C4-2B (cell line): ENCODE data around the gene MAML1.

Source experiments
- H3K27ac ChIP-seq: fragments of 450-650 bp; 2 replicates; pipeline ENCODE4 v1.5.1; 2017
- ZFX ChIP-seq: fragments of 450-650 bp; IDR thresholded peaks from 2 replicates; pipeline ENCODE4 v1.6.1; 2017
- TF ChIP-seq, protein P1 (sequence below): fragments of 450-650 bp; conservative IDR thresholded peaks from 2 replicates; pipeline ENCODE4 v1.5.1; 2017; ENCODE audit warnings: mild to moderate bottlenecking

MAML1 gene

DNA sequence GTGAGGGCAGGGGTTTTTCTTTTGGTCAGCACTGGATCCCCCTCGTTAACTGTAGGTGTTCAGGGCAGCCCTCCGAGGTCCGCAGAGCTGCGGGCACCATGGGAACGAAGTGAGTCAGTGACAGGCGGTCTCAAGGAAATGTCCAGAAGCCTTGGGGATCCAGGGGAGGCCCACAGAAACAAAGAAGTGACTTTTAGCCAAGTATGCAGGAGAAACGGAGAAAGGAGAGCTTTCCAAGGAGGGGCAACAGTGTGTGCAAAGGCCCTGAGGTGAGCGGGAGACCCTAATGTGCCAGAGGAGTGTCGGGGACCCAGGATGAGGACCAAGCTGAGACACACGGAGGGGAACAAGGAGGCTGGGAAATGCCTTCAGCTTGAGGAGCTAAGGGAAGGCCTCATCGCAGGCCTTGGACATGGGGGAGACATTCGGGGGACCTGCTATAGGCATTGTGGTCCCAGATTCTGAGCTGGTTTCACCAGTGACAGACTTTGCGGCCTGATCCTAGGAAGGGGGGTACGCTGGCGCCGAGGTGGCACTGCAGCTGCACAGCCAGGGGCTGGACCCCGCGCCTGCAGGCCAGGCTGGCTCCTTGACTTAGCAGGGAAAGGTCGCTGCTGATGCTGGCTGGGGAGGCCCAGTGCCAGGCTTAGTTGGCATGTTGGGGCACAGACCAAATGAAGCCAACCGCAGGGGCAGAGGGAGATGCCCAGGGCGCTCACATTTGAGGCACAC lies 64.4 kb downstream of the MAML1 start:
- H3K27ac ChIP-seq, result peak overlapping the region; percentile 88
- TF ChIP-seq ZFX, result no peak
- TF ChIP-seq, protein P1, sequence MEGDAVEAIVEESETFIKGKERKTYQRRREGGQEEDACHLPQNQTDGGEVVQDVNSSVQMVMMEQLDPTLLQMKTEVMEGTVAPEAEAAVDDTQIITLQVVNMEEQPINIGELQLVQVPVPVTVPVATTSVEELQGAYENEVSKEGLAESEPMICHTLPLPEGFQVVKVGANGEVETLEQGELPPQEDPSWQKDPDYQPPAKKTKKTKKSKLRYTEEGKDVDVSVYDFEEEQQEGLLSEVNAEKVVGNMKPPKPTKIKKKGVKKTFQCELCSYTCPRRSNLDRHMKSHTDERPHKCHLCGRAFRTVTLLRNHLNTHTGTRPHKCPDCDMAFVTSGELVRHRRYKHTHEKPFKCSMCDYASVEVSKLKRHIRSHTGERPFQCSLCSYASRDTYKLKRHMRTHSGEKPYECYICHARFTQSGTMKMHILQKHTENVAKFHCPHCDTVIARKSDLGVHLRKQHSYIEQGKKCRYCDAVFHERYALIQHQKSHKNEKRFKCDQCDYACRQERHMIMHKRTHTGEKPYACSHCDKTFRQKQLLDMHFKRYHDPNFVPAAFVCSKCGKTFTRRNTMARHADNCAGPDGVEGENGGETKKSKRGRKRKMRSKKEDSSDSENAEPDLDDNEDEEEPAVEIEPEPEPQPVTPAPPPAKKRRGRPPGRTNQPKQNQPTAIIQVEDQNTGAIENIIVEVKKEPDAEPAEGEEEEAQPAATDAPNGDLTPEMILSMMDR, result no peak

DNA sequence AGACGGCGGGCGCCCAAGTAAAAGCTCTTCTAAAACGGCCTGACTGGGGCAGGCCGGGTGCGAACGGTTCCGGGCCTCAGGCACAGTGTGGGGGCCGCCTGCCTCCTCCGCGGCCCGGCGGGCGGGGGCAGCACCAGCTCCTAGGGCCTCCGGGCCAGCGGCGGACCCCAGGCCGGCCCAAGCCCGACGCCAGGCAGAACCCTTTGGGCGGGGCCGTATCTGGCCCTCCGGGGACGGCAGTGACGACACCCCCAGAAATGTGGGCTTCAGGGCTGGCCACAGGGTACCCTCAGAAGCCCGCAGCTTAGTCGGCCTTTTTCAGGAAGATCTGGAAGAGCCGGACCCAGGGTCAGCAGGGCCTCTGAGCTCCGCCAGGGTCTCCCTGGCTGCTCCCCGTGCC lies 65.1 kb downstream of the MAML1 start:
- TF ChIP-seq ZFX, result no peak
- TF ChIP-seq, protein P1, result no peak
- no peak overlapping the region for H3K27ac ChIP-seq

DNA sequence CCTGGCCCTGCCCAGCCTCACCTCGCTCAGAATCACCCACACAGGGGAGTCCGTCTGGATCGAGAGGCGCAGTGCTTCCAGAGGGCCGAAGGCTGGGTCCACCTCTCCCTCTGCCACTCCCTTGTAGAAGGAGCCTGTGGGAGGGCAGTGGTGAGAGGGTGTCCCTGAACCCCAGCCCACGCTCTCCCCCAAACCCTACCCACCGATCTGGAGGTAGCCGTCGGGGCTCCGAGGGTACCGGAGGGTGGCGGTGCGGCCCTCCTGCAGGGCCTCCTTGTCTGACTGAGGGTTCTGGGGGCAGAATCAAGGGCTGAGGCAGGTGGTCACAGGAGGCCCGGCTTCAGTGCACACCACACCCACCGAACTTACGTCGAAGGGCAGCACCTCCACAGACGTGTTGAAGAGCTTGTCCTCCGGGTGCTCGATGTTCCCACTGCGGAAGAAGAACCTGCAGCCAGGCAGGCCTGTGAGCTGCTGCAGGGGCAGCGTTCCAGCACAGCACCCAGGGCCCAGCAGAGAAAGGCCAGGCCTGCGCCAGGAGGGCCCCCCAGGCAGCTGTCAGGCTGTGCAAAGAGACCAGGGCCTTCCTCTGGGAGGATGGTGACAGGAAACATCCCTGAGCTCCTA lies 65.6 kb downstream of the MAML1 start:
- TF ChIP-seq, protein P1, result no peak
- no peak for TF ChIP-seq ZFX
- no peak overlapping the region for H3K27ac ChIP-seq

DNA sequence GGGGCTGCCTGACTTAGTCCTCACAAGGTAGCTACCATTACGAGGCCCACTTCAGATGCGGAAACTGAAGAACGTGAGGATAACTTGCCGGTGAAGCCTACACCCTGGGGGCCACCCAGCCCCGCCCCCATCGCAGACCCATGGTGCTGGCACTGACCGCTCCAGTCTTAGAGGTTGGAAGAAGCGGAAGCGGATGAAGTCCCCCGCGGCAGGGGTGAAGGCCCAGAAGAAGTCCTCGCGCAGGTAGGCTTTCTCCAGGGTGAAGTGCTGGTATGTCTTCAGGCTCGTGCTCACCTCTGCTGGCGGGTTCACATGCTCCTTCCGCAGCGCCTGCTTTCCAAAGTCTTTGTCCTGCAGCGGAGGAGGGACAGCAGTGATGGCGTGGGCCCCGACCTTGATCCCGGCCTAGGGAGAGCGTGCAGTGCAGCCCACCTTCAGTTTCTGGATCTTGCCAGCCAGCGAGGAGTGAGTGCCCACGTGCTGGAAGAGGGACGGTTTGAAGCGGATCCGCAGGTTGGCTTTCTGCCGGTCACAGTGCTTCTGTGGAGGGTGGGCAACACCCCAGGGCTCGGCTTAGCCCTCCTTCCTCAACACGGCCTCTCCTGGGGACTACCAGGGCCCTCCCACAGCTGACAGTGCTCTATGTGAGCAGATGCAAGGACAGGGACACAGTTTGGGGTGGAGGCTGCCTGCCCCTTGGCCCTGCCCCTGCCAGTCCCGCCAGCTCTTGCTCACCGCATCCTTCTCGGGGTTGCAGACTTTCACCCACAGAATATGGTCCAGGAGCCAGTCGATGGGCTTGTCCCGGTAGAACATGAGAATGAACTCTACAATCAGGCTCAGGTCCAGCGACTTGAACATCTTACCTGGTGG lies 66.4 kb downstream of the MAML1 start:
- no peak for TF ChIP-seq ZFX
- TF ChIP-seq, protein P1, result no peak
- no peak overlapping the region for H3K27ac ChIP-seq

DNA sequence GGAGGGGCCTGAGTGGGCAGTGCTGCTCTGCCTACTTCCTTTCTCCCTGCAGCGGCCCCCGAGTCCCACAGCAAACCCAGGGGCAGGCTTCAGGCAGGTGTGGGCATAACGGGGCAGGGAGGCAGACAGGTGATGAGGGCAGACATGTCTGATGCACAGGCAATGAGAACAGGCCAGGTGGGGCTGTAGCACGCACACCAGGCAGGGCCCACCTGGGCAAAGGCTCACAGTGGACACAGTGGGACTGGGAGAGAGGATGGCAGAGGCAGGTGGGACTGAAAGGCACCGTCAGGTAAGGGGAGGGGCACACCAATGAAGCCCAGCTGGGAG lies 67.0 kb downstream of the MAML1 start:
- TF ChIP-seq ZFX, result no peak
- H3K27ac ChIP-seq, result no peak overlapping the region

DNA sequence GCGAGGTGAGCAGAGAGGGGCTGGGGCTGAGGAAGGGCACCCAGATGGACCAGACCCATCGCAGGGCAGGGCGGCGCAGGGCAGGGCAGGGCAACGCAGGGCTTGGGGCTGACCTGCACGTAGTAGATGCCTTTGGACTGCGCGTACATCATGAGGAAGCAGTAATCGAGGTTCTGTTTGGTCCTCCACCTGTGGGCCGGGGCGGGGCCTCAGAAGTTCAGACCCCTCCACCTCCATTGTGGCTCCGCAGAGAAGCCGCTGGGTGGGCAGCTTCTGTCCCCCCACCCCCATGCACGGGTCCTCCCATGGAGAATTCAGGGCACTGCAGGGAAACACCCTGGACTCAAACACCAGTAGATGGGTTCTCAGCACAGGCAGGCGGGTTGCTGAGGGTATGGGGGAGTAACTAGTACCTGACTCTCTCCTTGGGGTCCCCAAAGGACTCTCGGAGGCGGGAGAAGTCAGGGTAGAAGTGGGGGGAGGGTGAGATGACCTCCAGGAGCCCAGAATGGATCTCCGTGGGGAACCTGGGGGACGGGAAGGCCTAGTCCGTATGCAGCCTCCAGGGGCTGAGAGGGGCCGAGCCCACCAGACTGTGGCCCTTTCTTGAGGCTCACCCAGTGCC lies 67.6 kb downstream of the MAML1 start:
- no peak for TF ChIP-seq ZFX
- TF ChIP-seq, protein P1, result no peak

DNA sequence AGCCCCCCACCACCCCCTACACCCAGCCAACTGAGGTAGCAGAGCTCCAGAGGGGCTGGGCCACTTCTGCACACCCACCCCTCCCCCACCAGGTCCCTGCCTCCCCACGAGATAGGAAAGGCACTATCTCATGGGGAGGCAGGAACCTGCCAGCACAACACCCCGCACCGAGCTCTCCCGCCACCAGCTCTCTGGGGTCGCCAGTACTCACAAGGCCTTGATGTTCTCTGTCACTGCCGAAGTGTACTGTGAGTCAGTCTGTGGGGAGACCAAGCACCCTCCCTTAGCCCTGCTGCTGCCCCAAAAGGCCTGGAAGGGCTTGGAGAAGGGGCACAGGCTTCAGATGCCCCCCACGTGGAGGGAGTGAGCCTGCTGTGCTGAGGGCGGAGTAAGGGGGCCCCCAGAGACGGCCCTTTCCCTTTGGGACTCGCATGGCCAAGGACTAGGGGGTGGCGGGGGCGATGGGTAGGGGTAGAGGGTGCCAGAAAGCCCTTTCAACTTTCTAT lies 68.1 kb downstream of the MAML1 start:
- H3K27ac ChIP-seq, result no peak overlapping the region

More for the DNA sequence above, 67.6 kb downstream of the MAML1 start:
- H3K27ac ChIP-seq, result no peak overlapping the region

More for the DNA sequence above, 68.1 kb downstream of the MAML1 start:
- TF ChIP-seq, protein P1, result no peak
- no peak for TF ChIP-seq ZFX
